K562 (cell line): ENCODE results near the gene TSPAN18. TPM values are rescaled to one million over a fixed set of nuclear protein-coding genes. Genes with fewer than 3 reads are reported as not detected.

Experiments
- ADNP ChIP-seq: fragments of 200-800 bp; sonication (Bioruptor generic); IDR thresholded peaks from 2 replicates; pipeline ENCODE4 v1.6.1; 2016; ENCODE audit warnings: missing genetic modification characterization, missing compliant biosample characterization
- CREB3L1 ChIP-seq: fragments of 450-650 bp; IDR thresholded peaks from 2 replicates; pipeline ENCODE4 v1.6.1; 2014; ENCODE audit warnings: low read depth, mild to moderate bottlenecking, moderate library complexity, borderline replicate concordance
- E4F1 ChIP-seq: fragments of 250-450 bp; sonication (Bioruptor Pico); IDR thresholded peaks from 2 replicates; pipeline ENCODE4 v1.5.0; 2021; ENCODE audit warnings: mild to moderate bottlenecking, borderline replicate concordance
- OTX1 ChIP-seq: fragments of 450-650 bp; formaldehyde crosslinking; IDR thresholded peaks from 2 replicates; pipeline ENCODE4 v1.4.0; 2022; ENCODE audit warnings: mild to moderate bottlenecking
- PCBP1 ChIP-seq: fragments of 200-400 bp; formaldehyde crosslinking; IDR thresholded peaks from 2 replicates; pipeline ENCODE4 v1.6.1; 2018; ENCODE audit warnings: mild to moderate bottlenecking, low read depth, low read length; ENCODE audit not compliant: poor library complexity, severe bottlenecking
- SAP30 ChIP-seq: fragments of 200-600 bp; sonication (generic); IDR thresholded peaks from 2 replicates; pipeline ENCODE4 v1.6.1; 2012; ENCODE audit warnings: borderline replicate concordance, low read depth, mild to moderate bottlenecking, moderate library complexity, low read length, control low read depth, inconsistent platforms; ENCODE audit not compliant: insufficient read depth, poor library complexity, severe bottlenecking
- ZBTB8A ChIP-seq: fragments of 450-650 bp; IDR thresholded peaks from 2 replicates; pipeline ENCODE4 v1.6.1; 2018; ENCODE audit warnings: mild to moderate bottlenecking, moderate library complexity; ENCODE audit not compliant: partially characterized antibody
- ZNF124 ChIP-seq: sonication (generic); formaldehyde crosslinking; IDR thresholded peaks from 2 replicates; pipeline ENCODE4 v1.8.1; 2022; ENCODE audit warnings: missing genetic modification reagents
- ZNF384 ChIP-seq: IDR thresholded peaks from 2 replicates; pipeline ENCODE4 v1.6.1; 2012; ENCODE audit warnings: low read depth, low read length, improper control_type of control experiment
- ZNF79 ChIP-seq: fragments of 250-450 bp; sonication (Bioruptor Pico); IDR thresholded peaks from 2 replicates; pipeline ENCODE4 v1.4.0; 2020; ENCODE audit warnings: low read depth, mild to moderate bottlenecking, moderate library complexity
- ZSCAN32 ChIP-seq: fragments of 450-650 bp; formaldehyde crosslinking; IDR thresholded peaks from 2 replicates; pipeline ENCODE4 v1.4.0; 2020; ENCODE audit warnings: mild to moderate bottlenecking, moderate library complexity
- polyA plus RNA-seq, 8 experiments: library from polyadenylated mRNA; depleted of rRNA in 4 of 8; stranded (reverse) in 5 of 8; unstranded in 3 of 8; fragments of >200 nt; fragmentation: Nextera tagmentation in 2 of 8; fragmentation: Illumina TruSeq in 1 of 8; extraction: Ambion mirVana in 2 of 8; extraction: Trizol in 1 of 8; gene quantifications; 2 replicates each; pipeline versions ENCODE4 v1.2.1 to v1.2.3, GENCODE V29; 2011 to 2014; ENCODE audit warnings: inconsistent platforms in 1 of 8, missing spikeins in 1 of 8
- total RNA-seq, 7 experiments: library from RNA; depleted of rRNA in 6 of 7; stranded (reverse); fragments of >200 nt in 6 of 7; fragmentation: Illumina TruSeq in 2 of 7; extraction: Trizol in 2 of 7; gene quantifications; 2 replicates each; pipeline versions ENCODE4 v1.2.1 to v1.2.3, GENCODE V29; 2011 to 2021; ENCODE audit warnings: low replicate concordance in 1 of 7
- TF ChIP-seq, protein P1 (sequence below): fragments of 450-650 bp; formaldehyde crosslinking; conservative IDR thresholded peaks from 2 replicates; pipeline ENCODE4 v1.4.0; 2022; ENCODE audit warnings: mild to moderate bottlenecking, missing genetic modification characterization
- TF ChIP-seq, protein P2 (sequence below): sonication (generic); formaldehyde crosslinking; IDR thresholded peaks from 2 replicates; pipeline ENCODE4 v1.9.0; 2022; ENCODE audit warnings: mild to moderate bottlenecking, missing genetic modification reagents

TSPAN18 gene
- total and polyA plus RNA-seq, 9 of the 15 experiments (the other 6 are each of a cell fraction or from before 2014, with no cell fraction given), result 0.17 to 0.35 (median 0.22) TPM; not detected in 4

DNA sequence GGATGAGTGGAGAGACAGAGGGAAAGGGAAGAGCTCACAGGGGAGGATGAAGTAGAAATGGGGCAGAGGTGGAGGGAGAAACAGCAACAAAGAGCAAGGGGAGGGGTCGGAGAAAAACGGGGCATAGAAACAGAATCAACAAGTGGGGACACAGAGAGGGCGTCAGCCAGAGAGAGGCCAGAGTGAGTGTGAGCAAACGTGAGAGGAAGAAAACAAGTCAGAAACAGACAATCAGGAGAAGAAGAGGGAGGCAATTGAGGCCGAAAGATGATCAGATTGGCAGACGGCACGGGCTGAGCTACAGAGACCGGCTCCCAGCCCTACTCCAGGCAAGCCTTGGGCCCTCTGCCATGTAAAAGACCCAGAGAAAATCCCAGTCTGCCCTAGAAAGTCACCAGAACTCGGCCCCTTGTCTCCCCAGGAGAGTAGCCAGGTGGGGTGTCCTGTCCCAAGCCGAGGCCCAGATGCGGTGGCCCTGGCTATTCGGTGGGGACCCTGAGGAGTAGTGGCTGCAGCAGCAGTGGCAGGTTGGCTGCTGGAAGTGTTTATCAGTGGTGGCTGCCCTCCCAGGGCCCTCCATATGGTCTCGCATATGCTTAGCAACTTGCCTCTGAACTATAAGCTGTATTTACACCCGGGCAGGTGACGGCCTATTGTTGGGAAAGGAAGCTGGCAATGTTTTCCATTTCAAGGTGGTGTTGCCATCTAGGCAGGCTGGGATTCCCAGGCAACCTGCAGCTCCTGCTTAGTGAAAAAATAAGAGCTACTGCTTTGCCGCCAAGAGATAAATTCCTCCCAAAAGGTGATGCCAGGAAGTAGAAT, 14.8 kb upstream of the TSPAN18 start (continued):
- TF ChIP-seq E4F1 (no peak), PCBP1 (no peak), SAP30 (no peak), OTX1 (CRISPR knock-in tag) (no peak), ZNF384 (no peak), ZSCAN32 (CRISPR knock-in tag) (no peak), ZNF124 (CRISPR knock-in tag) (no peak), ZBTB8A (no peak), CREB3L1 (no peak), ADNP (tag) (no peak), ZNF79 (no peak)
- TF ChIP-seq, protein P1, sequence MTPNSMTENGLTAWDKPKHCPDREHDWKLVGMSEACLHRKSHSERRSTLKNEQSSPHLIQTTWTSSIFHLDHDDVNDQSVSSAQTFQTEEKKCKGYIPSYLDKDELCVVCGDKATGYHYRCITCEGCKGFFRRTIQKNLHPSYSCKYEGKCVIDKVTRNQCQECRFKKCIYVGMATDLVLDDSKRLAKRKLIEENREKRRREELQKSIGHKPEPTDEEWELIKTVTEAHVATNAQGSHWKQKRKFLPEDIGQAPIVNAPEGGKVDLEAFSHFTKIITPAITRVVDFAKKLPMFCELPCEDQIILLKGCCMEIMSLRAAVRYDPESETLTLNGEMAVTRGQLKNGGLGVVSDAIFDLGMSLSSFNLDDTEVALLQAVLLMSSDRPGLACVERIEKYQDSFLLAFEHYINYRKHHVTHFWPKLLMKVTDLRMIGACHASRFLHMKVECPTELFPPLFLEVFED (CRISPR knock-in tag), result no peak
- TF ChIP-seq, protein P2, sequence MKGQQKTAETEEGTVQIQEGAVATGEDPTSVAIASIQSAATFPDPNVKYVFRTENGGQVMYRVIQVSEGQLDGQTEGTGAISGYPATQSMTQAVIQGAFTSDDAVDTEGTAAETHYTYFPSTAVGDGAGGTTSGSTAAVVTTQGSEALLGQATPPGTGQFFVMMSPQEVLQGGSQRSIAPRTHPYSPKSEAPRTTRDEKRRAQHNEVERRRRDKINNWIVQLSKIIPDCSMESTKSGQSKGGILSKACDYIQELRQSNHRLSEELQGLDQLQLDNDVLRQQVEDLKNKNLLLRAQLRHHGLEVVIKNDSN, result no peak
